ENCODE results near the gene DENND11.

DNA sequence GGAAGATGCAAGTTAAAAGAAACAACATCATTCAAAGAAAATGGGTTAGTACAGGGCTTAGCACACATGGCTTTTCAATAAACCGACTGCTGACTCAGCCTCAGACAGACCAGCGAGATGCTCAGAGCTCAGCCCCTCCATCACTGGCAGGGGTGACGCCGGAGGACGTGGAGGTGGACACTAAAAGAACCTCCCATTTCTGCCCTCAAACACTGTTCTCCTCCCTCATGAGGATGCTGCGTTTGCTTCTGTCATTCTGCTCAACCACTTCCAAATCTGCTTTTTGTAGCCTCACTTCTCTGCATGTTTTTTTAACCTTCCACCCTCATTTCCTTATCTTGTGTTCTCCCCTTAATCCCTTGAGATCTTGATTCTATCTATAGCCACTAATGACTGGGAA, 15.3 kb downstream of the DENND11 start:
- TF ChIP-seq, protein P1, sequence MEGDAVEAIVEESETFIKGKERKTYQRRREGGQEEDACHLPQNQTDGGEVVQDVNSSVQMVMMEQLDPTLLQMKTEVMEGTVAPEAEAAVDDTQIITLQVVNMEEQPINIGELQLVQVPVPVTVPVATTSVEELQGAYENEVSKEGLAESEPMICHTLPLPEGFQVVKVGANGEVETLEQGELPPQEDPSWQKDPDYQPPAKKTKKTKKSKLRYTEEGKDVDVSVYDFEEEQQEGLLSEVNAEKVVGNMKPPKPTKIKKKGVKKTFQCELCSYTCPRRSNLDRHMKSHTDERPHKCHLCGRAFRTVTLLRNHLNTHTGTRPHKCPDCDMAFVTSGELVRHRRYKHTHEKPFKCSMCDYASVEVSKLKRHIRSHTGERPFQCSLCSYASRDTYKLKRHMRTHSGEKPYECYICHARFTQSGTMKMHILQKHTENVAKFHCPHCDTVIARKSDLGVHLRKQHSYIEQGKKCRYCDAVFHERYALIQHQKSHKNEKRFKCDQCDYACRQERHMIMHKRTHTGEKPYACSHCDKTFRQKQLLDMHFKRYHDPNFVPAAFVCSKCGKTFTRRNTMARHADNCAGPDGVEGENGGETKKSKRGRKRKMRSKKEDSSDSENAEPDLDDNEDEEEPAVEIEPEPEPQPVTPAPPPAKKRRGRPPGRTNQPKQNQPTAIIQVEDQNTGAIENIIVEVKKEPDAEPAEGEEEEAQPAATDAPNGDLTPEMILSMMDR (IDR thresholded peaks at IDR 0.05 in 4 of 5, conservative IDR thresholded peaks at IDR 0.05 in 1 of 5) = no peak
- TF ChIP-seq POLR2A (IDR thresholded peaks at IDR 0.05) = no peak
